ENCODE measurements around the gene HDAC7.

GRCh38 chr12:47835831-47836155 is 16.1 kb upstream of the HDAC7 start:
- no peak for TF ChIP-seq CTCF (IDR thresholded peaks at IDR 0.05)
- no peak for TF ChIP-seq POLR2A (IDR thresholded peaks at IDR 0.05)
- no peak for TF ChIP-seq POLR2AphosphoS5 (IDR thresholded peaks at IDR 0.05)

All from prostate gland (tissue), 2 donors.